Stimulated activated CD4-positive, alpha-beta T cell treated with anti-CD3 and anti-CD28 coated beads, Interleukin-15, amount 100 ng/mL, for 1 hour (primary cell): ENCODE data around the gene BMAL1.

Source experiments
- DNase-seq, 2 donors: peaks; one replicate each; pipeline ENCODE4 v3.0.0-alpha.2; 2020; ENCODE audit warnings: low read depth in 1 of 2, low spot score in 1 of 2

Gene BMAL1

GRCh38 chr11:13260963-13261588 is 16.5 kb upstream of the BMAL1 start:
- DNase-seq: no peak

- no peak for DNase-seq
These were observed 16.0 kb upstream of the BMAL1 start for GRCh38 chr11:13261591-13262061.

GRCh38 chr11:13262096-13262495 is 15.5 kb upstream of the BMAL1 start:
- no peak for DNase-seq

- DNase-seq: no peak
These were observed 8.8 kb upstream of the BMAL1 start for GRCh38 chr11:13268791-13269190.

- DNase-seq: no peak
These were observed 7.8 kb upstream of the BMAL1 start for GRCh38 chr11:13269775-13270174.

- no peak for DNase-seq
These were observed 6.4 kb upstream of the BMAL1 start for GRCh38 chr11:13271060-13271693.

- no peak for DNase-seq
These were observed 1.1 kb upstream of the BMAL1 start for GRCh38 chr11:13276454-13276831.

GRCh38 chr11:13276832-13277767 is 490 bp upstream of the BMAL1 start:
- peak; percentile 95 to 97 for DNase-seq

GRCh38 chr11:13278609-13279486 is 1.3 kb downstream of the BMAL1 start:
- no peak for DNase-seq

GRCh38 chr11:13279487-13279834 is 1.9 kb downstream of the BMAL1 start:
- no peak for DNase-seq

GRCh38 chr11:13280092-13280722 is 2.6 kb downstream of the BMAL1 start:
- DNase-seq: no peak

- no peak for DNase-seq
These were observed 3.2 kb downstream of the BMAL1 start for GRCh38 chr11:13280777-13281176.

GRCh38 chr11:13283636-13284035 is 6.0 kb downstream of the BMAL1 start:
- DNase-seq: no peak

GRCh38 chr11:13284776-13285588 is 7.4 kb downstream of the BMAL1 start:
- DNase-seq: no peak

GRCh38 chr11:13286279-13286821 is 8.8 kb downstream of the BMAL1 start:
- DNase-seq: no peak

- no peak for DNase-seq
These were observed 9.4 kb downstream of the BMAL1 start for GRCh38 chr11:13287036-13287435.

GRCh38 chr11:13287681-13288080 is 10.1 kb downstream of the BMAL1 start:
- DNase-seq: no peak

- no peak for DNase-seq
These were observed 10.9 kb downstream of the BMAL1 start for GRCh38 chr11:13288375-13289029.

- no peak for DNase-seq
These were observed 11.5 kb downstream of the BMAL1 start for GRCh38 chr11:13289081-13289480.
